Activated T-helper 1 cell treated with anti-CD3 and anti-CD28 coated beads, Interleukin-2, amount 50 U/mL, for 16 hours (primary cell): ENCODE measurements around the gene TOMM5.

Experiments
- DNase-seq, 2 donors: peaks; one replicate each; pipeline ENCODE4 v3.0.0-alpha.2; 2020; ENCODE audit warnings: low read depth in 1 of 2, low spot score in 1 of 2

The TOMM5 gene

GRCh38 chr9:37592108-37592951 lies at the start of gene TOMM5:
Gene TOMM5, minus strand, starts transcription at chr9:37592597. Its CDS starts 65 bp downstream, at chr9:37592532.
- DNase-seq = peak; percentile 80 to 84

DNA sequence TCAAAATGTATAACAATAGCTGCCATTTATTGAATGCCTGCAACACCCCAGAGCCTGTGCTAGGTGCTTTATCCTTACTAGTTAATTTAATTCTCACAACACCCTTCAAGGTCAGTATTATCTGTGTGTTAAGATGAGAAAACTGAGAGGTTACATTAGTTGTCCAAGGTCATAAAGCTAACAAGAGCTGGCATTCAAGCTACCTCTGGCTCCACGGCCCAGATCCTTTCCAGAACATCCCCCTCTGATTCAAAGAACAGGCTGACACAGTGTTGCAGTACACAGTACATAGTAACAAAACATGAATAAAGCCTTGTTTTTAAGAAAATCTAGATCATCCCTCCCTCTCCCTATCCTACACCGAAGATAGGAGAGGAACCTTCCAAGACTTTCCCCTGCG lies 48.9 kb upstream of the TOMM5 start:
- DNase-seq = no peak

DNA sequence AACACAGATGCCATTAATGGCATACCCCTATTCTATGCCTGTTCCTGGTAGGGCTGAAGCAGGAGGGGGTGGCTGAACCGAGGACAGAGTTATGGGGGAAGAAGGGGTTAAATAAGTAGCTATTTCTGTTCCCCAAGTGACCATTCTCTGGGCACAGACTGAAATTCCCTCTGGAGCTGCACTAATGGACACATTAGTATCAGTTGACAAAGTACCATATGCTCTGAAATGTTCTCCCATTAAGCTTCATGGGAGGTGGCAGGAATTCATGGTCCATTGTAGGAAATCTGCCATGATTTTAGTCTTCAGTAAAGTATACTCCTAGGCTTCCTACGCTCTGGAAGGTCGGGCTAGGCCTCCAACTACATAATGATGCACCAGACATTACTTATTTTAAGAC lies 47.8 kb upstream of the TOMM5 start:
- DNase-seq = no peak

DNA sequence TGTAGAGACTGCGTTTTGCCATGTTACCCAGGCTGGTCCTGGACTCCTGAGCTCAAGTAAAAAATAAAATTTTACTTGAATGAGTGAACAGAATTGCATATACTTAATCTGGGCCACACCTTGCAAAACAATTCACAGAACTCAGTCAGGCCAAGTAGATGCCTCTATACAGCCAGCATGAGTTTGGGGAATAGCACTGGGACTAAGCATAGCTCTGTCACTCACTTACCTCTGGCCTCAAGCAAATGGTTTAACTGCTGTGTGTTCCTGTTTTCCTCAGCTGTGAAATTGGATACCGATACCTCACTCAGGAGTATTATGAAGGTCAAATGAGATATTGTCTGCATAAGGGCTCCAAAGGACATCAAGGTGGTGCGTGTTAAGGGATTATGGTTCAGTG lies 47.4 kb upstream of the TOMM5 start:
- DNase-seq = no peak

DNA sequence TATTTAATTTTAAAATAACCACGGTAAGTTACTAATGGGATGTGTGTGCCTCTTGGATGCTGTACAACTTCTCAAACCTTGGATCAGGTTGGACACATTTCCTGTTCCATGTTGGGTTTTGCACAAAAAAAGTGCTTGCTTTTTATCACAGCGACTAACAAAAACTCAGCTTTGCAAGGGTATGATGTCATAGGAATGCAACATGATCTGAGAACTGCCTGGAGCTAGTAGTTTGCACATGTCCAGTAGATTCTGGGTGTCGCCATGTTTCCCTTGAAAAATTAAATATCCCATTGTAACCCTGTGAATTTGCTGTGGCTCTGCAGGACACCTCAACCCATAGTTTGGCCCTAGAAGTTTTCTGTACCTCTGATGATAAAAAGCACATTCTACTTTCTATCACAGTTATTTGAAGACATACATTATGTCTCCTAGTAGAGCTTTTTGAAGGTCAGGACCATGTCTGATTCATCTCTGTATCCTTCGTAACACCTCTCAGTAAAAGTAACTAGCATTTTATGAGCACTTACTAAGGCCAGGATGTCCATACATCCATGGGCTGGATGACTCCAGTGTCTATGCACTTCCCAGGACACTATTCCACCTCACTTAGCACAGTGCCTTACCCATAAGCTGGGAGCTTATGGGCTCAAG lies 46.8 kb upstream of the TOMM5 start:
- no peak for DNase-seq

- DNase-seq = no peak
Observed at GRCh38 chr9:37636511-37637448, 44.4 kb upstream of the TOMM5 start.

- DNase-seq = no peak
Observed at GRCh38 chr9:37635808-37636207, 43.4 kb upstream of the TOMM5 start.

- DNase-seq = no peak
Observed at GRCh38 chr9:37632479-37632878, 40.1 kb upstream of the TOMM5 start.

DNA sequence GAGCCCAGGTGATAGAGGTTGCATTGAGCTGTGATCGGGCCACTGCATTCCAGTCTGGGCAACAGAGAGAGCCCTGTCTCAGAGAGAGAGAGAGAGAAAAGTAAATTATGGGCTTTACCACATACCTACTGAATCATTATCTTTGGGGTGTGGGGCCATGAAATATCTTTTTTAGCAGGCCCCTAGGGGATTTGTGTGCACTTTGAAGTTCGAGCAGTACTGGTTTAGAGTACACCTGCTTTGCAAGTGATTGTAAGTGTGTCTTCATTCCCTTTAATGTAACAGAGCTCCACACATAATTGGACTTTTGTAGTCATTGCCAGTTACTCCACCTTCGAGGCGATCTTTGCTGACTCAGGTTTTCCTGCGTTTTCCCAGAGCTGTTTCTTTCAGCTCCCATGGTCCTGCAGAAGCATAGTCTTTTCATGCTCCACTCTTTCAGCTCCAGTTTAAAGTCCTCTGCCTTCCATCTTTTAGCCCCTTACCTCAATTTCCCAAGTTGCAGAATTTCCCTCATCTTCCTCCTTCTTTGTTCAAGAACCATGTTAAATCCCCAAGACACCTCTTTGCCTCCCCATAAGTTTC lies 34.4 kb upstream of the TOMM5 start:
- DNase-seq = no peak

DNA sequence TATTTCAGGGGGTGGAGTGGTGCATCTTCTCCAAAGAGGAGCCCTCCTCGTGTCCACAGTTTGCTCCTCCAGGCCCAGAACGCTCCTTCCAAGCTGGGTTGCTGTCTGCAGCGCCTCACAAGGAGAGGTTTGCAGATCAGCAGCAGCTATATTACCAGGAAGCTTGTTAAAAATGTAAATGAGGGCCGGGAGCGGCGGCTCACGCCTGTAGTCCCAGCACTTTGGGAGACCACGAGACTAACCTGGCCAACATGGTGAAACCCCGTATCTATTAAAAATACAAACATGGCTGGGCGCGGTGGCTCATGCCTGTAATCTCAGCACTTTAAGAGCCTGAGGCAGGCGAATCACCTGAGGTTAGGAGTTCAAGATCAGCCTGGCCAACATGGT lies 33.4 kb upstream of the TOMM5 start:
- DNase-seq = no peak

DNA sequence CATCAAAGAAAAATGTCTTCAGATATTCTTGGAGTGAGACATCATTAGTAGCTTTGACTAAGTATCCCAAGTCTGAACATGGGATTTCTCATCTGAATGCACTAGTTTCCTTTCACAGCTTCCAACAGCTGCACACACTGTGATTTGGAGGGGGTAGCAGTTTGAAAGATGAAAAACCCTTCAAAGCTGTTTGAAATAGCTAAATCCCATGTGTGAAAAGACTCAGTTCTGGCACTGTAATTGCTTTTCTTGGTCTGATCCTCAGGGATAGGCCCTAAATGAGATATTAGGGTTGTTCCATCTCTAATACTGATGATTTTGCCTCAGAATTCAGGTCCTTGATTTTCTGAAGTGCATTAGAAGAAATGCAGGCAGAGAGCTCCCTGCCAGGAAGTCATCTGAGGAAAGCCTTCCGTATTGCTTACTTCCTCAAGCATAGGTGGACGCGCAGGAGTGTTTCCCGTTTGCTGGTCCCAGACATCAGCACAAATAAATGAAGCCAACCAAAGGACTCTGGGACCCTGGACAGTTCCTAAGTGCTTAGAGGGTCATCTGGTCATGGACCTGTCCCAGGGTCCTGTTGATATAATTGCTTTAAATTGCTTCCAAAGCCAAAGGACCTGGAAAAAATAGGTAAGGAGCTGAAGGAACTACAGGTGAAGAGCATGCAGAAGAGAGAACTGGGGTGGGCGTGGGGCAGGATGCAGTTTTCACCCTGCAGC lies 32.8 kb upstream of the TOMM5 start:
- no peak for DNase-seq

GRCh38 chr9:37624073-37624472 lies 31.7 kb upstream of the TOMM5 start:
- DNase-seq = no peak

- DNase-seq = no peak
Observed at GRCh38 chr9:37623267-37623666, 30.9 kb upstream of the TOMM5 start.

DNA sequence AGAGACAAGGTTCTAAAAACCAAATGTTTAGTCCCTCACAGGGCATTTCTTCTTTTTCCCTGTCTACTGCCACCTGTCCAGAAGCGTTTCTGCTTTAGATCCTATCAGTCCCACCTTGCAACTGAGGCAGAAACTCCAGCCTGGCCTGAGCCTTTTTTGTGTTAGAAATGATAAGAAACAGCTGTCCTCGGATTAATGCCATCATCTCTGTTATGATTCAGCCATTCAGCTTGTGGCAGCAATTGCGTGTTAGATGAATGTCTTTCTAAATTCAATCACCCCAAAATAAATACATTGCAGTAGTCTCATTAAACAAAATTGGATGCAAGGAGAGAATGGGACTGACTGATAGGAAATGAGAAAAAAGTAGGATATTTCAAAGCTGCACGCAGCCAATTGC lies 30.1 kb upstream of the TOMM5 start:
- no peak for DNase-seq

DNA sequence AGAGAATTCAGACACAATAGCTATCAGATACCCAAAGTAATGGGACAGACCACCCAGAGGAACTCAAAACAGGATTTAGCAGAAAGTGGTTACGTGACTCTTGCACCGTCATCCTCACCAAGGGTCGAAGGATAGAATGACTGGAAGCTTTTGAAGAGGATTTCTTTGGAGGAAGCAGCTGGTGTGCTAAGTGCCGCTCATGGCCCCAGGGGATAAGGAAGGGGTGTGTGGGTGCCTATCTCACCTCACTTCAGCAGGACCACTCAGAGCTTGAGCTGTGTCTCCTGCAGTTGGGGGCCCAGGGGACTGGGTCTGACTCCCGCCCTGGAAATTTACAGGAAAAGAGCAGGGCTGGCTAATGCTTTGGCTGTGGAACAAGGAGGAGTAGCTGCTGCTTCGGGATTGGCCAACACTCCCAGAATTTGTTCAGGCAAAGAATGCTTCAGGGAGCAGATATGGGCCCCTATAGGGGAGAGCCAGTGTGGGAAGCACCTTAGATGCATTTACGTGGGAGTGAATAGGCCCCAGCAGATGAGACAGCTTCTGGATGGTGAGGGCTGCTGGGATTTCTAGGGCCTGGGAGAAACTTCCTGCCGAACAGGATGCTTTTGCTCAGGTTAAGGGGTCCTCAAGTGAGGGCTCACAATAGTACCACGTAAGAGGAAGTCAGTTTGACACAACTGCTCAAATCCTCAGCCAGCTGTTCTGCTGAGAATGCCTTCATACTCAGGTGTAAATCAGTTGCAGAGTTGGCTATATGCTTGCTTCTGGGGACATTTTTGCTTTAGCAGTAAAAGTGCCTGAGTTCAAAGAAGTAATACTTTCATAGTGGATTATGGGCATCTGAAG lies 29.1 kb upstream of the TOMM5 start:
- DNase-seq = no peak

DNA sequence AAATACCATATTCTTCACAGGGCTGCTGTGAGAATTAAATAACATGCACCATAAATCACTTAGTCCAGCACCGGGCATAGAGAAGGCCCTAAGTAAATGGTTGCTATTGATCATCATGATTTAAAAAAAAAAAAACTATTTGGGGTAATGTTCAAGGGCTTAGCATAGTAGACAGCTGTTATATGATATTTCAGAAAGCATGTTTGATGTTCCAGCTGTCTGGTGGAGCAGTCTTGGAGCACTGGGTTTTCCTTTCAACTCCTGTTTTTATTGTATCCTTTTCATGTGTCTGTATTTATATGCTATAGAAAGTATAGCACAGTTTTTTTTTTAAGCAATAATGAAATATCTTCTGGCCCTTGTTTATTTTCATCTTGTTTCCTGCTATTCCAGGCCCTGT lies 28.0 kb upstream of the TOMM5 start:
- no peak for DNase-seq

DNA sequence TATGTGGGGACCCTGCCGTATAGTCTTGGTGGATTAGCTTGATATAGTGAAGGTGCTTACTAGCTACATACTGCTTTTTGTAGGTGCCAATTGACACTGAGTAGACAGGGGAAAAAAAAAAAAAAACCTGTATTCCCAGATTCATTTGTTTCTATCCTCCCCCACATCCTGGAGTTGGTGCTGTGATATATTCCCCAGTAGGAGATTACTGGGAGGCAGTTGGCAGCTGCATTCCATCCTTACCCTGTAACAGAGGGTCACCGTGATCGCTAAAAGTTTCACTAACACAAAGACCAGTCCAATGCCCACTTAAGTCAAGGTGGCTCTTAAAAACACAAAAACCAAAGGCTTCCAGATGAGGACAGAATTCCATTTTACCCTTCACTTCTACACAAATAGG lies 27.4 kb upstream of the TOMM5 start:
- DNase-seq = no peak

DNA sequence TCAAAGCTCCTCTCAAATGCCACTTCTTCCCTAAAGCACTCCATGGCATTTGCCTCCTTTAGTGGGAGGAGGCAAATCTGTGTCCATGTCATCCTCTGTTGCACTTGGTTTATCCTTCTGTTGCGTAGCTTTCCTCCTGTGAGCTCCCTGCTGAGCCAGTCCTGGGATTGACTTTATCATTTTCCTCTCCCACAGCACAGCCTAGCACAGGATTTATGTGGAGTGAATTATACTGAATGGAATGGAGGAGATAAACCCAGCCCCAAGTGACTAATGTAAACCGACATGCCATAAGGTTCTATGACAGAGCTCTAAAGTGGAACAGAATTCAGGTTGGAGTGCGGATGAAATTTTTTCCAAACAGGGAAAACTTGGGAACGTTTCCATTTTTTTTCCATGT lies 26.4 kb upstream of the TOMM5 start:
- DNase-seq = no peak

DNA sequence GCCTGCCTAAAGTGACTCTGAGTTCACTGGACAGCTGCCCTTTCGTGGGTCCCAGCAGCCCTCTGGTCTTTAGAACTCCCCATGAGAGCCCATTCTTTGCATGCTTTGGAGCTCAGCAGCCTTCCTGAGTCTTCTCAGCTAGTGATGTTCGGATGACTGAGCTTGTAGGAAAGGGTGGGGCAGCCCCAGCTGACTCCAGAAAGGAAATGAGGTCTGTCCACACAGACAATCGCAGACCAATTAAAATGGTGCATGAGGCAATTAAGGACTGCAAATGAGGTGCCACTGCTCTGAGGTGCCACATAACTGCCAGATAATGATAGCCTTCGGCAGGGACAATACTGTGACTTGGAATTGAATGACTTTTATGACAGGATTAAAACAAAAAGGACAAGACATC lies 25.4 kb upstream of the TOMM5 start:
- DNase-seq = no peak

DNA sequence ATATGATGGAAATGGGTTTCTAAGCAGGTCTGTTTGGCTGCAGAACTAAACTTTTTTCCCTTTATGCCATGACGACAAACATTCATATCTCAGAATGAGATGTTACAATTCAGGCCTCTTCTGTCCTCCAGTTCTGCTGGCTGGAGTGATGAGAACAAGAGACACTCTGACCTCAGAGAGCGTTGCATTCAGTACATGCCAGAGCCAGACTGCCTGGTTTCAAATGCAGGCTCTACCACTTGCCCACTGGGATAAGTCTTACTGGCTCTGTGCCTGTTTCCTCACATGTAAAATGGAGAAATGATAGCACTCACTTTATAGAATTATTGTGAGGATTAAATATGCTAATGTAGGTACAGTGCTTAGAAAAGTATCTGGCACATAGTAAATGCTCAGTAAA lies 24.8 kb upstream of the TOMM5 start:
- DNase-seq = no peak
